Measurements from ENCODE around the gene SPRING1. TPM values are rescaled to one million over a fixed set of nuclear protein-coding genes. Genes with fewer than 3 reads are reported as not detected.
A peak's percentile ranks its signal among the peaks of the same experiment; 100 is the strongest.

Gene SPRING1
- total and polyA plus RNA-seq, 12 donors: 9.7 to 33.9 (median 25.8) TPM

- H3K36me3 ChIP-seq (replicated peaks in 1 of 2): peaks cover 0 to 24% of the 10 kb centered on the region in 2 donors
- intact Hi-C loops (cut with DNase I): no loop called here
- H3K27me3 ChIP-seq: no peaks in the 10 kb centered on the region
- H3K9me3 ChIP-seq (replicated peaks in 1 of 3): no peaks in the 10 kb centered on the region
- peaks cover 17 to 19% of the 10 kb centered on the region in 2 donors for H3K4me1 ChIP-seq (replicated peaks in 1 of 2)
- WGBS, 4 donors: 65 to 73% (median 70%) methylated on average over 19 to 27 of the region's 27 CpGs
- peak overlapping the region in 2 of 5 donors; percentile 36 to 60 for H3K27ac ChIP-seq
- no peak overlapping the region for H3K4me3 ChIP-seq
- TF ChIP-seq POLR2A (IDR thresholded peaks at IDR 0.05) (no peak), CTCF (IDR thresholded peaks at IDR 0.05) (no peak)
- DNase-seq: peak in 6 of 7 donors; percentile 44 to 73 (median 52)
Measured at GRCh38 chr12:116717466-116718437, 20.1 kb downstream of the SPRING1 start.

GRCh38 chr12:116714175-116714574, 23.7 kb downstream of the SPRING1 start:
- no peak for TF ChIP-seq POLR2A (IDR thresholded peaks at IDR 0.05)
- no peak for TF ChIP-seq CTCF (IDR thresholded peaks at IDR 0.05)
- intact Hi-C loops (cut with DNase I): no loop called here
- H3K36me3 ChIP-seq (replicated peaks in 1 of 2): peaks cover 0 to 24% of the 10 kb centered on the region in 2 donors
- peak in 1 of 7 donors; percentile 49 for DNase-seq
- H3K4me3 ChIP-seq: no peak overlapping the region
- no peaks in the 10 kb centered on the region for H3K27me3 ChIP-seq
- H3K4me1 ChIP-seq (replicated peaks in 1 of 2): peaks cover 6 to 19% of the 10 kb centered on the region in 2 donors
- H3K9me3 ChIP-seq (replicated peaks in 1 of 3): no peaks in the 10 kb centered on the region
- no peak overlapping the region for H3K27ac ChIP-seq
- 66 to 81% (median 73%) methylated on average over 6 to 9 of the region's 9 CpGs for WGBS, 4 donors

GRCh38 chr12:116713527-116713926, 24.3 kb downstream of the SPRING1 start:
- Histone ChIP-seq H3K9me3 (replicated peaks in 1 of 3) (no peaks in the 10 kb centered on the region), H3K4me1 (replicated peaks in 1 of 2) (peaks cover 8 to 18% of the 10 kb centered on the region in 2 donors), H3K36me3 (replicated peaks in 1 of 2) (peaks cover 0 to 24% of the 10 kb centered on the region in 2 donors), H3K27me3 (no peaks in the 10 kb centered on the region), H3K27ac (no peak overlapping the region), H3K4me3 (no peak overlapping the region)
- no peak for TF ChIP-seq CTCF (IDR thresholded peaks at IDR 0.05)
- no peak for TF ChIP-seq POLR2A (IDR thresholded peaks at IDR 0.05)
- WGBS, 4 donors: 90 to 100% (median 97%) methylated on average over 2 of the region's 2 CpGs
- DNase-seq: no peak
- intact Hi-C loops (cut with DNase I): no loop called here

- Histone ChIP-seq H3K36me3 (replicated peaks in 1 of 2) (peaks cover 0 to 24% of the 10 kb centered on the region in 2 donors), H3K27me3 (no peaks in the 10 kb centered on the region), H3K4me1 (replicated peaks in 1 of 2) (peaks cover 6 to 12% of the 10 kb centered on the region in 2 donors), H3K4me3 (no peak overlapping the region), H3K27ac (no peak overlapping the region), H3K9me3 (replicated peaks in 1 of 3) (no peaks in the 10 kb centered on the region)
- peak in 1 of 7 donors; percentile 37 for DNase-seq
- WGBS, 4 donors: 88 to 92% (median 90%) methylated on average over 17 of the region's 17 CpGs
- intact Hi-C loops (cut with DNase I): no loop called here
- TF ChIP-seq CTCF (IDR thresholded peaks at IDR 0.05): no peak
- TF ChIP-seq POLR2A (IDR thresholded peaks at IDR 0.05): no peak
Measured at GRCh38 chr12:116712458-116713303, 25.2 kb downstream of the SPRING1 start.
